ENCODE measurements around the gene ELL2.
"Not testable (repeated sequence)": the region's sequence is repeated elsewhere in the genome, so short reads cannot be mapped to it uniquely, and the experiment has no call there.

The ELL2 gene

DNA sequence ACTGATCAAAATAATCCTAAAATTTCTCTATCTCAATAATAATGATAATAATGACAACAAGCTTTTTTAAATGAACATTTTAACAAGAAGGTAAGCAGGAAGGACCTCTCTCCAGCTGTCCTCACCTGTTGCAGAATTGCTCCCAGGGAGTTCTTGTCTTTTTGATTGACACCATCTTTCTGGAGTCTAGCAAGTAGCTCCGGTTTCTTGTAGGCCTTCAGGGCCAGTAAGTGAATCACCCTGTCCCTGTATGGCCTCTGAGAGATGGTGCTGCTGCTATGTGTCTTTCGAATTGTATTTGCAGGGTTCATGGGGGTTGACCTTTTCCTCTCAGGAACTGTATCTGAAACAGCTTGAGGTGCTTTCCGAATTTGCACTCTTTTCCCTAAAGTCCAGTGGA, 55.3 kb downstream of the ELL2 start:
- DNase-seq, result not testable (repeated sequence)

DNA sequence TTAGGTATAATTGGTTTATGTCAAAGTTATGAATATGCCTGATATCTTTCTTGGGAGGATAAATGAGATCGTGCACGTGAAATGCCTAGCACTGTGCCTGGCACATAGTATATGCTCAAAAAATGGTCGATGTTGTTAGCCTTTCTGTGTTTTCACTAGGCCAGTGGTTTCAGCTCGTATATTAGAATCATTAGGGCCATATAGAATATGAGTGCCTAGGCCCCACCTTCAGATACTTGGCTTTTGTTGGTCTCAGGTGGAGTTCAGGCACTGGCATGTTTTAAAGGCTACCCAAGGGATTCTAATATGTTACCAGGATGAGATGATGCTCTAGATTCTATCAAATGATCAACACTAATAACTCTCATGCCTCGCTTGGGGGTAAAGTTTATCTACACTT, 56.8 kb downstream of the ELL2 start:
- DNase-seq, result no peak

DNA sequence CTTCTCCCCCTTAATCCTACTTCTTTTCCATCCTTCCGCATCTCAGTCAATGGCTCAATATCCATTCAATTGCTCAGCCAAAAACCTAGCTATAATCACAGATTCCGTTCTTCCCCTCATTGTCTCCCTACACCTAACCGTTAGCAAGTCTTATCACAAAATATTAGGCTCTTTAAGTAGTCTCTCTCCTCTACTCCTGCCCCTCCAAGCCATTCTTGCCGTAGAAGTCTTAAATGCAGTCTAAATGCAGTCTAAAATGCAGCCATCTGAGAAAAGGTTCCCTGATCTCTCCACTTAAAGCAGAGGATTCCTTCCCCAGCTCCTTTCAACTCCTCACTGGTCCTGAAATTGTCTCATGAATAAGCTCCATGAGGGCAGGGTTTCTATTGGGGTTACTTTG, 57.8 kb downstream of the ELL2 start:
- no peak for DNase-seq

DNA sequence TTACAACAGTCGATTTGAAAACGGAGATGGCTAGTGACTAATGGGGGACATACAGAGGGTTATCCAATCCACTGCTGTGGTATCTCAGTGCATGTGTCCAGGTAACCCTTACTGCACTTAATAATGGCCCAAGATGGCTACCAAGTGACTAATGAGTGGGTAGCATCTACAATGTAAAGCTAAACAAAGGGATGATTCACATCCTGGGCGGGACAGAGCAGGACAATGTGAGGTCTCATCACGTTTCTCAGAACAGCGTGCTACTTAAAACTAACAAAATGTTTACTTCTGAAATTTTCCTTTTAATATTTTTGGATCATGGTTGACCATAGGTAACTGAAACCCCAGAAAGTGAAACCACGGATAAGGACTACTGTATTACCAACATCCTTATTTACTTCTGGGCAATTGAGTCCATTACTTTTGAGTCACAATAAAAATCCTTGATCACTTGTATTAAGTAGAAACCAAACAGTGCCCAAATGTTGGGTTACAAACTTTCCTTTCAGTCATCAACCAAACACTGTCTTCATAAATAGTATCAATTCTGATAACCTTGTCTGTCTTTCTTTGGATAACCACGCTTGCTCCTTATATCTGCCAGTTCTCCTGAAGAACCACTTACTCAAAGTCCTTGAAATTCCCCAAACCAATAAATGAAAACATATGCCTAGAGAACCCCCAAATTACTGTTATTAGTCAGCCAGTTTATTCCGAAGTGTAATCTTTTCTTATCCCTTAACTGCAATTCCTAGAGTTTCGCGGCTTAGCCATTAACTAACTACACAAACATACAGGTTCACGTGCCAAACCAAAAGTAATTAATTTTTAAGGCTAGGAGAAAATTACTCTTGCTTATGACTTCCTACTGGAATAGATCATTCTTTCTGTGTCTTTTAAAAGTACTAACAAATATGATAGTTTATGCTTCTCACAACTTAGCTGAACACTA, 59.7 kb downstream of the ELL2 start:
- DNase-seq, result no peak

DNA sequence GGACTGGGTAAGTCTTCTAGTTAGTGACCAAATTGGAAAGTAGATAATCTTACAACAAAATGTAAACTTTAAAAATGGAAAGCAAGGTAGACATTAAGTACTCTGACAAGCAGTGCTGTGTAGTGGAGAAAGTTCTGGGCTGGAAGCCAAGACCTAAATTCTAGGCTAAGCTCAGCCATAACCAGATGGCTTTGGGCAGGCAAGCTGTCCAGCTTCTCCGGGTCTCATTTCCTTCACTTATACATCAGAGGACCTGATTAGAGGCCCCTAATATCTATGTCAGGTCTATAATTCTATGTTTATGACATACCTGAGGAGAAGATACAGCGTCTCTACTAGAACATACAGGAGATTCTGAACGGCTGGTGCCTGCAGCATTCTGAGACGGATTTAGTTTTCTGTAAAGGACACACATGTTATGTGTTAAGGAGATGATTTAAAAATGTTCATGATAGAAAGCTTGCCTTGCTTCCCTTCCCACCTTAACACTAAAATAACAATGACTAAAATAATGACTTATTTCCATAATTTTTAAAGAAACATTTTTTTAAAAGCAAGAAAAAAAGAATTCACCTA, 61.2 kb downstream of the ELL2 start:
- no peak for DNase-seq

DNA sequence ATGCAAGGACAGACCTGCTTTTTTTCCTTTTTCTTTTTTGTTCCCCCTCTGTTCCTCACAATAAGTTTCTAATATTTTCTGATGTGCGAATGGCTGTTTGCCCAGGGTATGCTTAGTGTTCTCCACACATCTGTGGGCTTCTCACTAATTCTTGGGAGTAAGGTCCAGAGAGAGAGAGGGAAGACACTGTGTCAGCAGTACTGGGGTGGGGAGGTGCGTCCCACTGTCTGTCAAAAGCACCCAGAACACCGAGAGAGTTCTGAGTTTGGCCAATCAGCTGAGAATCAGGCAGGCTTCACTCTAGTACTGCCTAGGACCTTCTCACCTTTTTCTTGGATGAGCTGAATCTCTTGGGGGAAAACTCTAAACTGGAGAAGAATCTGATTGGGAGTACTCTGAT, 61.8 kb downstream of the ELL2 start:
- no peak for DNase-seq

DNA sequence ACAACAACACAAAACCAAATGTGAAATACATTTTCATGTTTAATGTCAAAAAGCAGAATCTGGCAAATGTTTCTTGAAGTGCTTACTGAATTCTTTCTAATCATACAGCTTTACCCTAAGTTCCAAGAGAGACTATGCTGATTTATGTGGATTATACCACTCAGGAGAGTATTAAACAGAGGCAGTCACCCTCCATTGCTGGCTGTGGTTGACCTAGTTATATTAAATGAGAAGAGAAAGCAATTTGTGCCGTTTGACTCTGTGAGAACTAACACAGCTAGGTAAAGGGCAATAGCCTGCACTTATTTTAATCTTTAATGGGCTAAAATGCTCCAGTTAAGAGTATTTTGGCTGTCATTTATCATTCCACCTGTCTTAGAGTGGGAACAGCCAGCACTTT, 62.6 kb downstream of the ELL2 start:
- DNase-seq, result no peak

DNA sequence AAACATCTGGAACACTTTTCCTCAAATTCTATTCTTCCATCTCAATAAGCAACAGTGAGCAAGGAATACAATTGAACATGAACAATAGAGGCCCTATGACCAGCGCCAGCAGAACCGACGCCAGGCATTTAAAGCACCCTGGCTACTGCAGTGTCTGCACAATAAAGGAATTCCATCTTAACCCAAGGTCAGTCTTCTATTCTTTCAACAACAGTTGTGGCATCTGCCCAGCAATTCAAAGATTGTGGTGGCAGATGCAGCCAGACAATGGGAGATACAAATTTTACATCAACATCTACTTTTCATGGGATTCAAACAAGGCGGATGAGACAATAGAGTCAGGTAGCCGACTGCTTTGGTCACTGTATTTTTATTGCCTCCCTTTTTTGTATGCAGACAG, 65.9 kb downstream of the ELL2 start:
- no peak for DNase-seq

DNA sequence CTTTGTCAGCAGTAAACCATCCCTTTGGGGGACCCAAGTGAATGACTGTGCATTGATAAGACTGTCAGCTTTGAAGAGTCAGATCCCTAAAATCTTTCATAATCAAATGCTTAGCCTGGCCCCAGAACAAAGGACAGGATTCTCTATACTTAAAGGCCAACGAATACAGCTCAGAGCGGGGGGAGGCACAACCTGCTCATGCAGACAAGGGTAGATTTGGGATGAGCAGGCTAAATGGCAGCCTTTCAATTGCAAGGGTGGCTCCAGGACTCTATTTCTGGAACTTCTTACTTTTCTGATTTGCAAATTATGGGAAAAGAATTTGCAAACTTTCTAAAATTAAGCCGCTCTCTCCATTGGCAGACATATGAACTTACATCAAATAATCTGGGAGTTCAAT, 66.4 kb downstream of the ELL2 start:
- no peak for DNase-seq

DNA sequence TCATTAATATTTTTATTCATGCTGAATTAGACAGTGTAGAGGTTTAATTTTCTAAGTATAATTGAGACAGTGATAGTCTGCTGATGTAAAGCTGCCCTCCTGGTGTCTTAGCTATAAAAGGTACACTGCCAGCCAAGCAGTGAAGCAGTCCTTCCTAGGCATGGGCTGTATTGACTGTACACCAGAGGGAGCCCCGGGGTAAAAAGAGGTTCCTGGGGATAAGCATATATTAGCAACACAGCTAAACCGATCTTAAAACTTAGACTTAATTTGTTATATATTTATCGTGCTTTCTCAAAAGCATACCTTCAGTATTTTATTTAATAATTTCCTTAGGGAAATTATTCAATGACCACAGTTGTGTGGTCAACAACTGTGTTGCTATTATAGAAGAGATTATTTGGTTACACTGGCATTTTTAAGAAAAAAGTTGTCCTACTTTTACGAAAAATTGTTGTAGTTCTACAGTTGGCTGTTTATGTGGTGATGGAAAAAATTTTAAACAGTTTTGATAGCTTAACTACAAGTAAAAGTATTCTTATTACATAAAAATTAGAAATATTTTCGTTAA, 68.8 kb downstream of the ELL2 start:
- DNase-seq, result no peak

DNA sequence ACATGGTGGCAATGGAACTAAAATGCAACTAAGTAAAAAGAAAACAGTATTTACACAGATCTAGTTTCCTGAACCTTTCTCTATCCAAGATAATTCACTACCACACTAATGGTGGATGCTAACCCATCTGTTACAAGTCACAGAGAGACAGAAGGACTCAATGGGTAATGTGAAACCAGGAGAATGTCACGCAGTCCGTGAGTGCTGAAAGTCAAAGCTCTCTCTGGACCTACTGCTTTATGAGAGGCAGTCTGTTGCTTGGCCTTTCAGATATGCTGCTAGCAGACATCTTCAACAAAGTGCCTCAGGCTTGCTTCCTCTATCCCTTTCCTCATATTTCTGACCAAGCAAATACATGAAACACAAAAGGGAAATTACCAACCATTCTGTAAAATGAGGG, 70.2 kb downstream of the ELL2 start:
- no peak for DNase-seq

DNA sequence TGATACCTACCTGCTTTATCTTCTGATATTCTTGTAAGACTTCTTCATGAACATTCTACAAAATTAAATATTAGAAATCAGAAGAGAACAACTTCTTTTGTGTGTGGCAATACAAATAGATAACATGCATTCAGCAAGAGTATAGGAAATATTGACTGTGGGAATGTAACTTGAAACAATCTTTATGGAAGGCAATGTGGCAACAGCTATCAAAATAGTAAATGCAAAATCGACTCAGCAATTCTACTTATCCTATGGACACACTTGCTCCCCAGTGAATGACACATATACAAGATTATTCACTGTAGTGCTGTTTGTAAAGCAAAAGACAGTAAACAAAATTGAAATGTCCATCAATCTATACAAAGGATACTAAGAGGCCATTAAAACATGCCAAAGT, 72.6 kb downstream of the ELL2 start:
- no peak for DNase-seq

DNA sequence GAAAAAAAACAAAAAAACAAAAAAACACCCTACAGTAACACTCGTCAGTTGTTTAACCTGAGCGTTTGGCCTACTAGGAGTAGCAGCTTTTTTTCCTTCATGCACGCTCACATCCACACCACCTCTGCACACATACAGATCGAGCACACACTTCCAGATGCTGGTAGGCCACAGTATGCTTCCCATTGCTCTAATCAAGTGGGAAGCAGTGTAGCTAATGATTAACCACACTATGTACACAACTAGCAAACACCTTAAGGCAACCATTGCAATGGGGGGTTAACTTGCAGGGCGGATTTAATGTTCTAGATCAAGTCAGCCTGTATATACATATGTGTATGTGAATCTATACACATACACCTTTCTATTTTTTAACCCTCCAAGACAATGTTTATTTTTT, 73.7 kb downstream of the ELL2 start:
- no peak for DNase-seq

DNA sequence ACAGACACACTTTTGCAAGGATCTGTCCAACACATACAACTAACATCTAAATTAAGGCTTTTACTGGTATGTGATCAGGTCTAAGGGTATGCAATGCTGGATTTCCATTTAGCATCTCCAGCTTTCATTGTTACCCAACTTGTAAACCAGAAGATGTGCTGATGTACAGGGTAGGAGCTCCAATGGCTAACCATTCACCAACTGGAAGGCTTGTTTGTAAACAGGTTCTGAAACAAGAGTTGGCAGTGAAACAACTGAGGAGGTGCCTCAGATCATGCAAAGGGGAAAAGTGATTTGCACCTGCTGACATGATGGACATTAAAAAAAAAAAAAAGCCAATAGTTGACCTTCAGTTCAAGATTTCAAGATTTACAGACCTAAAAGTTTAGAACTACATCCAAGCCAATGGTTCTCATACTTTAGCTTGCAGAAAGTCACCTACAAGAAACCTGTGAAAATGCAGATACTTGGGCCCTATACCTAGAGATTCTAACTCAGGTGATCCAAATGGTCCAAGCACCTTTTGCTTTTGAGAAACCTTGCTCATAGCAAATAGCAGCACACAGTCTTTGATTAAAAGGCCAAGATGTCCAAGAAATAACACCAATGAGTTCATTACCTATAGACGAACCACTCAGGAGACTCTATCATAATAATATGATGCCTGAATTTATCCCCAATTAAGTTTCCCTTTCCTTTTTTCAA, 75.2 kb downstream of the ELL2 start:
- no peak for DNase-seq

DNA sequence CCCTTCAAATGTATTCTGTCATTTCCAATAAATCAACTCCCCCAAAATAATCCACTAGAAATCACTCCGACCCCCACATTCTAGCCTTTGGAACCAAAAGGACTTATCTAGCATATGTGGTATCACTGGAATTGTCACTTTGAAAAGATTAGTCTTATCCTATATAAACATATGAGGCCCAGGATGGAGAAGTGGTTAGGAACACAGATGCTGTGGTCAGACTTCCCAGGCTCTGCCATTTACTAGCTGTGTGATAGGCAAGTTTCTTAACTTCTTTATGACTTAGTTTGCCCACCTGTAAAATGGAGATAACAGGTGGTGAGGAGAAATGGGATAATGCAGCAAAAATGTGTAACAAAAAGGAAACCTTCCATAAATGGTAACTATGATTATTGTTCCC, 77.1 kb downstream of the ELL2 start:
- no peak for DNase-seq

DNA sequence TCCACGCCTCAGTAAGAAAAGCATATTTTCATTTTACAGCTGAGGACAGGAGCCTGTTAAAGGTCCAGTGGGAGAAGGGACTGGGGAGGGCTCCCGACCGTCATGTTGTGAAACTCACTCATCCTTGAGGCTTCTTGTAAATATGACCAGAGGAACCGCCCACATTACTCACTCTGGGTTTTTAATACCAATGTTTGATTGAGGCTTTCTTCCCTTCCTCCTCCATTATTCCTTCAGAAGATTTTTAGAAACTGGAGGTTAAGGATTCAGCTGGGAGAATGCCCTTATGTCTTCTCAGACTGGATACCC, 77.7 kb downstream of the ELL2 start:
- no peak for DNase-seq

DNA sequence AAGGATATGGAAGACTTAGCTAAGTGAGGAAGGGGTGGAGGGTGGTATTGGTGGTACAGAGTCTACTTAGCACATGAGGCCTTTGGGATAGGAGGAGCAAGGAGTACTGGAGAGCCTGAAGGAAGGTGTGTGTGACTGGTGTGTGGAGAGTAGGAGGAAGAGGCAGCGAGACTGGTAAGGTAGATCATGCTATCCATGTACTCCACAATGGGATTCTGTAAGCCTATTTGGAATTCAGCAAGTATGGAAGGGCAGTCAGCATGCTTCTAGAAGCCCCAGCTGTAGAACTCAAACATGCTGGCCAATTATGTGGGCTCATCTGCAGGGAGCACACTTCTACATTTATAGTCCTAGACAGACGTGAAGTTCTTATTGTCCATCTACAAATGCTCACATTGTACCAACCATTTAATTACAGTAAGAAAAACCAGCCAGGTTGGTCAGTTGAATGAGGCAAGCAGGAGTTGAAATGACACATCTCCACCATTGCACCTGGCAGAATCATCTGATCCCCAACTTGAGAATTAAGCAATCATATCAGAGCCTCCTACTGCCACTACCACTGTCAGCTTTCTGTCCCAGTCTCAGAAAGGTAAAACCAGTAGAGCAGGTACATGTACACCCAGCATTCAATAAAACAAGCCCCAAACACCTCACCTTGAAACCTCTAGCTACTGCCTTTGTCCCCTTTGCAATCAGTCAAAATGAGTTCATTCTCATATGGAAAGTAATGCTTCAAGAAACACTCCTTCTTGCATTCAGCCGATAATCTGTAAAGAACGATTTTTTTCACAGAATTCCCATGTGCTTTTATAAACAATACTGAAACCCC, 78.2 kb downstream of the ELL2 start:
- DNase-seq, result no peak

DNA sequence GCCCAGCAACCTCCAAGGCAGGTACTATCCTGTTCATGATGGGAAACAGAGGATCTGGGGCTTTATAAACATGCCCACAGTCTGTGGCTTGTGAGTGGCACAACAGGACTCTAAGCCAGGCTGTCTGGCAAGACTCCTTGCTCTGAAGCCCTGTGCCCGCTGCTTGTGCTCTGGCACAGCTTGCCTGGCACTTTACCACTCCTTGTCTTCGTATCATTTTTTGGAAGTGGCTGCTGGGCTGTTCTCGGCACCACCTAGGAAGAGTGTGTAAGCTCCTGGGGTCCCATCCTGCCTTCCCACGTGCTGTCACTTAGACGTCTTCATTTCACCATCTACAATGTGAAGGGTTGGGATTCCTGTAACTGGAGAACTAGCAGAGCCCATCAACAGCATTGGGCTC, 79.8 kb downstream of the ELL2 start:
- no peak for DNase-seq

DNA sequence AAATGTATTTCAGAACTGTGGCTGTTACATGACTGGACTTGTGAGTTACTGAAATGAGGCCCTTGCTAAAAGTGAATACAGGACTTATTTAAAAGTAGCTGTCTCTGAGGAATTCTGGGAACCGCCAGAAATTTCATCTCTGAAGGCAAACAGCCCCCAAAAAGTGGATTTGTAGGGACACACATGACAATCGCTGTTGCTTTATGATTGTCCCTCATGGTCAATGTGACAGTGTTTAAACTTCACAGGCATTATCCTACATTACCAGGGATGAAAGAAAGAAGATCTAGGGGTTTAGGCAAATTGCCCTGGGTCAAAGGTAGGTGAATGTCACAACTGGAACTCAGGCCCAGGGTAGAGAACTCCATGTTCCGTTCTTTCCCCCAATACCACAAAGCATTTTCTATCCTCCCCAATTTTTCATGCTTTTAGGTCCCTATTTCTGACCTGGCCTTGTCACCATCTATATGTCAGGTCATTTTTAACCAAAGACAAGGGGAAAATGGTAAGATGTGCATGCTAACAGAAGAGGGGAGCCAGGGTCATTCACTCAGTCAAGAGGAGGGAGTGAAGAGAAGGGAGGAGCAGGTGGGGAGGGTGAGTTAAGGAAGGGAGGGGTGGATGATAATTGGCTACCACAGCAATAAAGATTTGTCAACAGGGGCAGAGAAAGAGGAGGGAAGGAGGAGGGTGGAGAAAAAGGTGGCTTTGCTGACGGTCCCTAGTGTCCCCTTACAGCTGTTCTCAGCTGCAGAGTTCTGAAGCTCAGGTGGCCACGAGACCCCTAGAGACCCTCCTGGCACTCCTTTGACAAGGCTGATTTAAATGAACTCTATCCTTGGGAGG, 81.3 kb downstream of the ELL2 start:
- DNase-seq, result no peak

DNA sequence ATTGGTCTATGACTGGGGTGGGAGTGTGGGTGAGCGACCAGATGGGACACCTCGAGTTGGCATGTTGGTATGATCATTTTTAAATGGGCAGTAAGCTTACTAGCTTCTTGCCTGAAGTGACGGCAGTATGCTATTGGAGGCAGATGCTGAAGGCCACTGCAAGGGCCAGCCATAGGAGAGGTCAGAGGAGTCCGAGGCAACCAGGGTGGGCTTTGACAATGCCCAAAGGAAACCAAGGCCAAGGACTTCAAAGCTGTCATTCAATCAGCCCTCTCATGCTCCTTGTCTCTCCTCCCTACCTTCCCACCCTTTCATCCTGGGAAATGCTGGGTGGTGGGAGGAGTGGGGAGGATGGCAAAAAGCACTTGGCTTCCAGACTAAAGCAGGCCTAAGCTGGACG, 82.0 kb downstream of the ELL2 start:
- no peak for DNase-seq

DNA sequence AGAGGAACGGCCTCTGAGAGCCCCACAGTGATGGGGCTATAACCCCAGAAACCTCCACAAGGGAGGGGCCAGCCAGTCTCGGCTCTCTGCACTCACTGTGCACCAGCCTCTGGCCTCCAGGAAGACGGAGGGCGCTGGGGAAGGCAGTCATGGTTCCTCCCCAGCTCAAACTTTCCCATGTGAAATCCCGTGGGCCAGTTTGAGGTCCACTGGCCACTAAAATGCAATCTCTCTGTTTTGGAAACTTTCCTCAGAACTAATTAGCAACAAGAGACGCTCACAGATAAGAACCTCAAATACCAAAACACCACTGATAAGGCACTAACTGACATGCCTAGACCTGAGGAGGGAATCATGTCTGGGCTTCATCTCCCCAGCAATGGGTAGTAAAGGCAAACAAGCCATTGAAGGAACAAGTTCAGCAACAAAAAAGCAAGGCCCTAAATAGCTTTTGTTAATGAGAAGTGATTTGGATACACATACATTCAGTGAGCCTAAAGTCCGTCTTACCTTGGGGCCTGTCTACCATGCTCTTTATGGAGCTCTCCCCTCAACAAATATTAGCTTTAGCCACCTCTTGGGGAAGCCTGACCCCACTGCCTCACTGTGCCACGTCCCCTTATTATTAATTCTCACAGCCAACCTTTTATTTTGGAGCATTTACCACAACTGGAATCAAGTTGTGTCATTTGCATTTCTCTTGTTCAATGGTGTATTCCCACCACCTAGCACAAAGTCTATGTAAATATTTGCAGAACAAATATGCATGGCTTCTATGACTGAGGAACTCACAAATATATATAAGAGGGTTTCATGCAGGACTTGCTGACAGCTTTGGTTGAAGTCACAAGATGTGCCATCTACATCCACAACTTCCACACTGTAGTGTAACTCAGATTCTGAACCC, 83.0 kb downstream of the ELL2 start:
- no peak for DNase-seq

All from CD4-positive, alpha-beta T cell treated with Interleukin-12 subunit alpha and Interleukin-12 subunit beta, for 1 hour (primary cell).